ENCODE results near the gene TTLL5. TPM values are rescaled to one million over a fixed set of nuclear protein-coding genes. Genes with fewer than 3 reads are reported as not detected.

The TTLL5 gene
- polyA plus RNA-seq, 2 of the 4 experiments (the other 2 are of a cell fraction): 18.8 to 23.7 TPM

DNA sequence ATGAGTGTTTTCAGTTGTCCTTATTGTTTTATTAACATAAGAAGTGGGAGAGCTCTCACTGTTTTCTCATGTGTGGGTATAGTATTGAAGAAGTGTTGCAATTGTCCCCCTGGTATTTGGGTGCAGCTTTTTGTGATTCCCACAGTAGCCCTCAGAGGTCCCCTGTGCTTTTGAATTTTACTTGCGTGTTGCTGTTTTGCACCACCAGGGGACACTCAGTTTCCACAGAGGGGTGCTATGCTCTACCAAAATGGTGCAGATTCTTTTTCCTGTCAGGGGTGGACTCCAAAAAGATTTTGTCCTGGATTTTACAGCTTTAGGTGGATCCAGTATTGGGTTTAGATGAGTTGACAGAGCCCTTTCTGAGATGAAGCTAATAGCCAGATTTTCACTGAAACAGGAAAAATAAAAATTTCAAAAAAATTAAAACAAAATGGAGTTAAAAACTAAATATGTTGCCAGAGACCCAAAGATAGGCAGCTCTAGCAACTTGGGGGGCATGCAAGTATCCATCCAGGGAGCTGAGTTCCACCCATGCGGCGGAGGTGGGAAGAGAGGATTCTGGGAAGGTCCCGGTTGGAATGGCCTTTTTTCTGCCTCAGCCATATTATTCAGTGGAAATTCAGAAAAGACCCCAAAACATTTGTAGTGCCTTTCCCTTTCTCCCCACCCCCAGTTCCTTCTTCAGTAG lies 50.2 kb downstream of the TTLL5 start:
- no peak for FAIRE-seq
- Histone ChIP-seq H3K4me3 (no peak overlapping the region), H3K4me1 (peaks cover 33% of the 10 kb centered on the region), H3K27ac (peak overlapping the region; percentile 49 to 76), H3K4me2 (peak overlapping the region; percentile 65), H3K9me3 (no peaks in the 10 kb centered on the region)
- WGBS (ENCODE audit: missing lambda C conversion rate): 76% methylated on average over 4 of the region's 4 CpGs
- ChIA-PET POLR2A (interaction anchor here (0.7 to 1.5 kb wide), 2 partner anchors 223 to 271 kb away, joined by 3 to 6 read pairs; partner anchors contain the start of gene TGFB3), CTCF (interaction anchor here (0.5 to 9.7 kb wide), 51 partner anchors 9 to 1185 kb away, joined by 3 to 448 read pairs (median 4); partner anchors contain the start of genes FLVCR2, IFT43 and TGFB3)
- DNase-seq (ENCODE audit: low read depth in 1 of 2, low spot score in 1 of 2): peak; percentile 51 to 68
- ATAC-seq: peak; percentile 80 to 88
- TF ChIP-seq SMC3 (IDR thresholded peaks at IDR 0.05) (peak; percentile 84), CTCF (IDR thresholded peaks at IDR 0.05) (peak; percentile 78), BCL3 (IDR thresholded peaks at IDR 0.05) (no peak), RAD21 (conservative IDR thresholded peaks at IDR 0.05 in 1 of 2, IDR thresholded peaks at IDR 0.05 in 1 of 2) (peak; percentile 82 to 87)

DNA sequence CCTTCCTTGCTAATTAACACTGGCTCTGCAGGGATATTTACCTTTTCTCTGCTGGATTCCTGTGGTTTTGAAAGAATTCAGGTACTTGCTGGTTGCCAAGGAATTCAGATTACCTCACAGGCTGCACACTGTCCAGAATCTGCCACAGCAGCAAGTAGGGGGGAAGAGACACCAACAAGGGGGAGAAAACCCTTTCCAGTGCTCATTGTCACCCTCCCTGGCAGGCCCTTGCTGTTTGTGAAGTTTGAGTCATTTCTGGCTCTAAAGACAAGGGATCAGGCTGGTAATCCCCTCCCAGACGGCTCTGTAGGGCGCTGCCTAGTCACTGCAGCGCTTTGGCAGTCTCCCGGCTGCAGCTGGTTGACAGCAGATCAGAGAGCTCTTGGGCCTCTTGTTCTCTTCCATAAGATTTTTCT lies 50.8 kb downstream of the TTLL5 start:
- TF ChIP-seq ZC3H11A (IDR thresholded peaks at IDR 0.05) (no peak), ATOH8 (CRISPR knock-in tag; IDR thresholded peaks at IDR 0.05; ENCODE audit: low read depth) (no peak), ESRRA (IDR thresholded peaks at IDR 0.05; ENCODE audit: borderline replicate concordance, low read length) (no peak), EP300 (IDR thresholded peaks at IDR 0.05) (0 out of 5 replicates have a peak, but pooled peaks of 1 of the 2 experiments have one; percentile 12), NPAS2 (CRISPR knock-in tag; IDR thresholded peaks at IDR 0.05; ENCODE audit: borderline replicate concordance) (no peak), KDM1A (IDR thresholded peaks at IDR 0.05; ENCODE audit: low read depth) (no peak), ZFP36 (IDR thresholded peaks at IDR 0.05; ENCODE audit: borderline replicate concordance, partially characterized antibody) (no peak), TP53 (CRISPR knock-in tag; IDR thresholded peaks at IDR 0.05) (no peak), JUN (IDR thresholded peaks at IDR 0.05) (peak in 1 of 2 experiments; percentile 41; a peak in 1 of 5 replicates), HOXB13 (CRISPR knock-in tag; IDR thresholded peaks at IDR 0.05; ENCODE audit: low read depth) (no peak), MAFK (IDR thresholded peaks at IDR 0.05; ENCODE audit: partially characterized antibody) (peak; percentile 65), MYC (IDR thresholded peaks at IDR 0.05; ENCODE audit: borderline replicate concordance, low read length) (no peak), CBX8 (IDR thresholded peaks at IDR 0.05) (no peak), CEBPB (IDR thresholded peaks at IDR 0.05) (0 out of 4 replicates have a peak, but pooled peaks of 1 of the 2 experiments have one; percentile 48), SREBF2 (IDR thresholded peaks at IDR 0.05) (no peak), FOSL2 (IDR thresholded peaks at IDR 0.05) (no peak), FOSL2 (CRISPR knock-in tag; IDR thresholded peaks at IDR 0.05) (peak; percentile 11; the same call in 1 of the 2 replicates)
- TF ChIP-seq, protein P1, sequence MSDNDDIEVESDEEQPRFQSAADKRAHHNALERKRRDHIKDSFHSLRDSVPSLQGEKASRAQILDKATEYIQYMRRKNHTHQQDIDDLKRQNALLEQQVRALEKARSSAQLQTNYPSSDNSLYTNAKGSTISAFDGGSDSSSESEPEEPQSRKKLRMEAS (IDR thresholded peaks at IDR 0.05): peak; percentile 18; the same call in 1 of the 2 replicates
- WGBS (ENCODE audit: missing lambda C conversion rate): 14% methylated on average over 4 of the region's 4 CpGs
- peaks cover 38% of the 10 kb centered on the region for H3K4me1 ChIP-seq
- no peak overlapping the region for H3K4me3 ChIP-seq
- peak overlapping the region; percentile 49 to 76; a peak in 5 of 6 replicates for H3K27ac ChIP-seq
- H3K4me2 ChIP-seq: peak overlapping the region; percentile 65
- ChIA-PET POLR2A (interaction anchor here (0.7 to 1.5 kb wide), 2 partner anchors 223 to 270 kb away, joined by 3 to 6 read pairs; partner anchors contain the start of gene TGFB3), CTCF (interaction anchor here (0.6 to 9.7 kb wide), 39 partner anchors 8 to 1156 kb away, joined by 3 to 448 read pairs (median 4); partner anchors contain the start of genes FLVCR2, IFT43 and TGFB3)
- FAIRE-seq (no peak), DNase-seq (ENCODE audit: low read depth in 1 of 2, low spot score in 1 of 2) (peak; percentile 68 to 72), ATAC-seq (peak; percentile 90 to 93)
- no peaks in the 10 kb centered on the region for H3K9me3 ChIP-seq

Measured in A549 (cell line).